Measurements from ENCODE around the gene CCDC158. TPM values are rescaled to one million over a fixed set of nuclear protein-coding genes. Genes with fewer than 3 reads are reported as not detected.
A peak's percentile ranks its signal among the peaks of the same experiment; 100 is the strongest.
"Not testable (repeated sequence)": the region's sequence is repeated elsewhere in the genome, so short reads cannot be mapped to it uniquely, and the experiment has no call there.

Gene CCDC158
- 0.51 TPM for total RNA-seq

GRCh38 chr4:76420762-76421581 is at the start of gene CCDC158:
TSS of gene CCDC158 (minus strand) at chr4:76421141. CDS start at chr4:76403207, 17,934 bp downstream.
- peak; percentile 53 for DNase-seq

DNA sequence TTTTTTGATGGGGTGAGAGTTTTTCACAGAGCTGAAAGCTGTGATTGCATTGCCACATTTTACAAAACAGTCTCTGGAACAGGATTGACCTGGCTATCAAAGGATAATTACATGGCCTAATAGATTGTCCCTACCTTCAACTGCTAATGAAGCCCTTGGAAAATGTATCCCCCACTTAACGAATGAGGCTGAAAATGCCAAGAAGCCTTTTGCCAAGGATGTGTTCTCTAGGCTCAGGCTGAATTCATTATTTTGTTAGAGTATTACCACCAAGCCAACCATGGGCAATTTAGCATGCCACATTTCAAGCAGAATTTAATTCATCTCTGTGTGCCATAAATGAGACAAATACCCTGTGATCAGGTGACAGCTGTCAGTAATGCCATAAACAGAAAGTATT is 49.6 kb upstream of the CCDC158 start:
- no peak for DNase-seq

DNA sequence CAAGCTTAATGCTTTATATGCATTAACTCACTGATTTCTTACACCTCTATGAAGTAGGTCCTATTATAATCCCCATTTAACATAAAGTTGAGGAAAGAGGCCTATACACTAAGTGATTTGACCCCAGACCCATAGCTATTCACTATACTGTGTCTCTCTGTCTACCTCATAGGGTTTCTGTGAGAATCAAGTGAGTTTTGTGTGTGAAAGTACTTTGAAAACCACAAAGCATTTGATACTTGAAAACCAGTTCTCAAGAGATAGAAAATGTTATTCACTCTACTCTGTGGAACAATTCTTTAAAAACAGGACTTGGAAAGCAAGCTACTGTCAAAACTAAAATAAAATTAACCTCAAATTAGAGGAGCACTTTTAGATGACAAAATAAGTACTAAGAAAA is 49.1 kb upstream of the CCDC158 start:
- DNase-seq, result no peak

- no peak for DNase-seq
Measured at GRCh38 chr4:76463568-76463967, 42.6 kb upstream of the CCDC158 start.

GRCh38 chr4:76459291-76459723 is 38.4 kb upstream of the CCDC158 start:
- DNase-seq, result peak; percentile 51

DNA sequence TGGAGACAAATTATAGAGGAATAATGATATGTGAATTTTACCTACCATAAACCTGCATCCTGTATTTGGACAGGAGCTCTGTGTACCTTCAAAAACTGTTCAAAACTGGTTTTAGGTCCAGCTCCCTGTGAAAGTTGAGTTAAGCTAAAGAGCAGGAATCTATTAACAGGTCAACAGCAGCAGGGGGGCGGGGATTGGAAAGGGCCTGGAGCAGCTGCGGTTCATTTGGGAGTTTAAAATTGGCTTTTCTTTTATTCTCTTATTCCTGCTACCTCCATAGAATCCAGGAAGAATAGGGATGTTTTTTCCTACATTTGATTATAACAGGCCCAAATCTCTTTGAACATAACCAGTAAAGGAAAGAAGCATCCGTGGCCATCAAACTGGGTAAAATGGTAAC is 37.9 kb upstream of the CCDC158 start:
- DNase-seq, result peak; percentile 53

- no peak for DNase-seq
Measured at GRCh38 chr4:76458297-76458696, 37.4 kb upstream of the CCDC158 start.

DNA sequence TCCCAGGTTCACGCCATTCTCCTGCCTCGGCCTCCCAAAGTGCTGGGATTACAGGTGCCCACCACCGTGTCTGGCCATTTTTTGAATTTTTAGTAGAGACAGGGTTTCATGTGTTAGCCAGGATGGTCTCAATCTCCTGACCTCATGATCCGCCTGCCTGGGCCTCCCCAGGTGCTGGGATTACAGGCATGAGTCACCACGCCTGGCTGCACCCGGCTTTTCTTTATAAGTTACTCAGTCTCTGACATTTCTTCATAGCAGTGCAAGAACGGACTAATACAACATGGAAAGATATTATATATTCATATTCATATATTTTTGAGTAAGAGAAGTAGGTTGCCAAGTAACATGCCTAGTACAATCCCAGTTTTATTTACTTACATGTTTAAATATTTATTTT is 36.9 kb upstream of the CCDC158 start:
- DNase-seq, result no peak

GRCh38 chr4:76454073-76454472 is 33.1 kb upstream of the CCDC158 start:
- not testable (repeated sequence) for DNase-seq

GRCh38 chr4:76453232-76453631 is 32.3 kb upstream of the CCDC158 start:
- no peak for DNase-seq

DNA sequence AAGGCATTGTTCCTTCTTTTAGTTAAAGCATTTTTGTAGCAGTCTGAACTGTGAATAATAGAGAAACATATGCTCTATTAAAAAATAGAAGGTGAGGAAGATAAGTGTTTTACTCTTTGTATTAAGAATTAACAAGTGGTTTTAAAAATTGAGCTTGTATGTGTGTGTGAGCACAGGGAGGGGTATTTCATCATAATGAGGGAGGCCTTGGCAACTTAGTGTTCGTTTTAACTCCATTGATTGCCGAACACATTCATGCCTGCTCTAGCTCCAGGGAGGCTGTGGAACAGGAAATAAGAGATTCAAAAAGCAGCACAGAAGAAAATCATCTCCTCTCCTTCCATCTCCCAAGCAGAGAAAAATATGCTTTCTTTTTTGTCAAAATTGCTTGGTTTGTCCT is 28.9 kb upstream of the CCDC158 start:
- no peak for DNase-seq

GRCh38 chr4:76449362-76449767 is 28.4 kb upstream of the CCDC158 start:
- no peak for DNase-seq

DNA sequence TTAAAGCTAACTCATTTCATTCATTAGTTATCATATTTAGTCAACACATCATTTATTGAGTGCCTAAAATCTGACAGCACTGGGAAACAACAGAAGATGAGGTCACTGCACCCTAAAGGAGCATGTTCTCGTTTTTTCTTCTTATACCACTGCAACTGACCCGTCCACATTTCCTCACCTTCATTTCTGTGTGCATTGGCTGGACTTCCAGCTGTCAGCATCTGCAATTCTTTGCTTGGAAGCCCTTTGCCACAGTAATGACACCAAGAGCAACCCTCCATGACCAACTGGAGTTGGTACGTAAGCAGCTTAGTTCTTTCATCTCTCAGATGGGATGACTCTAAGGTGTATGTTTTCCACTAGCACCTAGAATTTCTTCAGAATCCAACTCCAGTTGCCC is 27.3 kb upstream of the CCDC158 start:
- no peak for DNase-seq

DNA sequence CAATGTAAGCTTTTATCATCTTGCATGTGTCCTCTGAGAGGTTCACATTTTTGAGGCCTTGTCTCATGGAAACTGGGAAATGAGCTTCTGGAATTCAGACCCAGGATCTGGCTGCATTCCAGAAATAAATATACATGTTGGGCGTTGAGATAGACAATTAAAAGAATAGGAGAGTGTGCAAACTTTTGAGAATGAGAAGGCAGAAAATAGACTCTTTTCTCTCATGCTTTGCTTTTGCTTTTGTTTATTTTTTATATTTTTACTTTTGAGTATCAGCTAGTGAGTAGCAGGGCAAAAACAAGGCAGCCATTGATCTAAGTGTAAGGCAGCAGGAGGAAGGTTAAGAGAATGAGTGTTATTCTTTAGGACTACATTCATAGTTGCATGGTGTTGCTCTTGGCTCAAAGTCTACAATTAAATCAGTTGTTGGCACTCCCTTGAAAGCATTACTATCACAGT is 26.5 kb upstream of the CCDC158 start:
- peak; percentile 39 for DNase-seq

DNA sequence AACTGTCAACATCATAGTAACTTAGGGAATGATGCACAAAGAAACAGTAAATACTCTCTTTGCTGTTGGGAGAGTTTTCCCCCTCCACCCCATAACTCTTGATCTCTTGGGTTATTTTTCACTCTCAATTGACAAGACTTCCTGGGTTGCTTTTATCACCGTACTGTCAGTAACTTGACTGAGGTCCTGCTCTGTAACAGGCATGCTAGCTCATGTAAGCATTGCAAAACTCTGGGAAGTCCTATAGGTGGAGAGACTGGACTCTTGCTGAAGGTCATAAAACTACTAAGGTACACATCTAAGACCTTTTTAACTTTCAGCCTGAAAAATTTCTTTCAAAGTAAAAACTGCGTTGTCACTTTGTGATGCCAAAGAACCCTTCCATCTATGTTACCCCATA is 25.0 kb upstream of the CCDC158 start:
- no peak for DNase-seq

DNA sequence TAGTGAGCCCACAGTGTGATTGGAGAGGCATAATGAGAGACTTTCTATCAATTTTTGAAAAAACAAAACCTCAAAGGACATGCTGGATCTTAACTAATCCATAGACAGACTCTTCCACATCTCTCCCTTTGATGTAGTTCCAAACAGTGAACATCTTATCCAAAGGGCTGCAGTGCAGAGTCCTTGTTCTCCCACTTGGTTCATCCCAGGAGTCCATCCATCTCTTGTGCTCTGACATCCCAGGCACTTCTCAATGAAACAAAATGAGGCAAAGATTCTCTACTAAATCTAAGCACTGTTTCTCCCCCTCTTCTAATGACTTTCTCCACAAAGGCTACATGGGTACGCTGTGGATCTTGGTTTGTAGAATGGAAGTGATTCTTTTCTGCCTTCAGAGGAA is 22.4 kb upstream of the CCDC158 start:
- DNase-seq, result no peak

GRCh38 chr4:76442807-76443206 is 21.9 kb upstream of the CCDC158 start:
- DNase-seq, result no peak

DNA sequence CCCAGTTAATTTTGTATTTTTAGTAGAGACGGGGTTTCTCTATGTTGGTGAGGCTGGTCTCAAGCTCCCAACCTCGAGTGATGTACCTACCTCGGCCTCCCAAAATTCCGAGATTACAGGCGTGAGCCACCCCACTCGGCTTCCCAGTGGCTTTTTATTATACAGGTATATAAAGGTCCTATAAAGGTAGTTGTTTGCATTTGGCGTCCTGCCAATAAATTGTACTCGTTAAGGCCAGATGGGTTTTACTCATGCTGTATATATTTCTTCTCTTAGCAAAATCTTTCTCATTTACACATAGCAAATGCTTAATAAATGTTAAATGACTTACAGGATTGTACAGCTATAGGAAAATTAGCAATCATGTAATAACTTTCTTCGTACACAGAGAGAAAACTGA is 20.9 kb upstream of the CCDC158 start:
- no peak for DNase-seq

- no peak for DNase-seq
Measured at GRCh38 chr4:76439491-76439890, 18.6 kb upstream of the CCDC158 start.

GRCh38 chr4:76435528-76436319 is 14.8 kb upstream of the CCDC158 start:
- peak; percentile 33 for DNase-seq

- peak; percentile 28 for DNase-seq
Measured at GRCh38 chr4:76434901-76435527, 14.1 kb upstream of the CCDC158 start, which contains the start of gene SHROOM3. TSS of gene SHROOM3 (plus strand) at chr4:76435229. CDS start at chr4:76436053, 824 bp downstream.

- DNase-seq, result peak; percentile 61
Measured at GRCh38 chr4:76430519-76431388, 9.8 kb upstream of the CCDC158 start.

Measured in tongue (tissue), 2 donors.